A549 (cell line): ENCODE data around the gene ADPRS.

Experiments used
- ELK1 ChIP-seq: fragments of 150-350 bp; IDR thresholded peaks from 2 replicates; pipeline ENCODE4 v1.6.1; 2014; ENCODE audit warnings: low read depth, mild to moderate bottlenecking, low read length
- EP300 ChIP-seq, 2 experiments: fragments of >200 bp; sonication (Bioruptor Twin); formaldehyde crosslinking; IDR thresholded peaks; 2 replicates in 1 of 2; 3 replicates in 1 of 2; pipeline ENCODE4 v1.6.1; 2016 to 2017
- ESRRA ChIP-seq: fragments of 150-350 bp; IDR thresholded peaks from 2 replicates; pipeline ENCODE4 v1.6.1; 2014; ENCODE audit warnings: mild to moderate bottlenecking, low read length, borderline replicate concordance
- HOXA7 ChIP-seq: fragments of 250-450 bp; sonication (Bioruptor Pico); IDR thresholded peaks from 2 replicates; pipeline ENCODE4 v1.5.0; 2020; ENCODE audit warnings: mild to moderate bottlenecking, moderate library complexity
- MAX ChIP-seq: IDR thresholded peaks from 2 replicates; pipeline ENCODE4 v1.6.1; 2012
- NFE2L2 ChIP-seq: fragments of 150-350 bp; conservative IDR thresholded peaks from 2 replicates; pipeline ENCODE4 v1.6.1; 2014; ENCODE audit warnings: low read length
- POLR2A ChIP-seq: IDR thresholded peaks from 2 replicates; pipeline ENCODE4 v1.6.1; 2012; ENCODE audit warnings: mild to moderate bottlenecking, low read length
- RFX5 ChIP-seq: fragments of 450-650 bp; IDR thresholded peaks from 2 replicates; pipeline ENCODE4 v1.7.1; 2014; ENCODE audit warnings: antibody characterized with exemption, mild to moderate bottlenecking, moderate library complexity
- SMC3 ChIP-seq: fragments of >200 bp; sonication (Bioruptor Twin); formaldehyde crosslinking; IDR thresholded peaks from 3 replicates; pipeline ENCODE4 v1.6.1; 2018; ENCODE audit warnings: inconsistent platforms
- TF ChIP-seq, protein P1 (sequence below): fragments of >200 bp; sonication (Bioruptor Twin); formaldehyde crosslinking; IDR thresholded peaks from 2 replicates; pipeline ENCODE4 v1.6.1; 2016
- TF ChIP-seq, protein P2 (sequence below): fragments of >200 bp; sonication (Bioruptor Twin); formaldehyde crosslinking; IDR thresholded peaks from 3 replicates; pipeline ENCODE4 v1.5.1; 2016

DNA sequence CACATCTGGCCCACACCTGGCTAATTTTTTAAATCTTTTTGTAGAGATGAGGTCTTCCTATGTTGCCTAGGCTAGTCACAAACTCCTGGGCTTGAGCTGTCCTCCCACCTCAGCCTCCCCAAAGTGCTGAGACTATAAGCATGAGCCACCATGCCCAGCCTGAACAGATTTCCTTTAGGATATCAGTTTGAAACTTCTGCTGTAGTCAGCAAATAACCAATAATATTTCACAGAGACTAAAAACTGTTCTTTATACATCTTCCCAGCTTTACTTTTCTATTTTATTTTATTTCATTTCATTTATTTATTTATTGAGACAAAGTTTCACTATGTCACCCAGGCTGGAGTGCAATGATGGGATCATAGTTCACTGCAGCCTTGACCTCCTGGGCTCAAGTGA is 34.7 kb upstream of the ADPRS start:
- TF ChIP-seq, protein P1, sequence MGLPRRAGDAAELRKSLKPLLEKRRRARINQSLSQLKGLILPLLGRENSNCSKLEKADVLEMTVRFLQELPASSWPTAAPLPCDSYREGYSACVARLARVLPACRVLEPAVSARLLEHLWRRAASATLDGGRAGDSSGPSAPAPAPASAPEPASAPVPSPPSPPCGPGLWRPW: no peak
- no peak for TF ChIP-seq POLR2A
- no peak for TF ChIP-seq SMC3
- TF ChIP-seq, protein P2, sequence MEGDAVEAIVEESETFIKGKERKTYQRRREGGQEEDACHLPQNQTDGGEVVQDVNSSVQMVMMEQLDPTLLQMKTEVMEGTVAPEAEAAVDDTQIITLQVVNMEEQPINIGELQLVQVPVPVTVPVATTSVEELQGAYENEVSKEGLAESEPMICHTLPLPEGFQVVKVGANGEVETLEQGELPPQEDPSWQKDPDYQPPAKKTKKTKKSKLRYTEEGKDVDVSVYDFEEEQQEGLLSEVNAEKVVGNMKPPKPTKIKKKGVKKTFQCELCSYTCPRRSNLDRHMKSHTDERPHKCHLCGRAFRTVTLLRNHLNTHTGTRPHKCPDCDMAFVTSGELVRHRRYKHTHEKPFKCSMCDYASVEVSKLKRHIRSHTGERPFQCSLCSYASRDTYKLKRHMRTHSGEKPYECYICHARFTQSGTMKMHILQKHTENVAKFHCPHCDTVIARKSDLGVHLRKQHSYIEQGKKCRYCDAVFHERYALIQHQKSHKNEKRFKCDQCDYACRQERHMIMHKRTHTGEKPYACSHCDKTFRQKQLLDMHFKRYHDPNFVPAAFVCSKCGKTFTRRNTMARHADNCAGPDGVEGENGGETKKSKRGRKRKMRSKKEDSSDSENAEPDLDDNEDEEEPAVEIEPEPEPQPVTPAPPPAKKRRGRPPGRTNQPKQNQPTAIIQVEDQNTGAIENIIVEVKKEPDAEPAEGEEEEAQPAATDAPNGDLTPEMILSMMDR: no peak
- TF ChIP-seq EP300 (IDR thresholded peaks at IDR 0.05): no peak
- no peak for TF ChIP-seq MAX
- no peak for TF ChIP-seq HOXA7
- TF ChIP-seq RFX5: no peak
- TF ChIP-seq ESRRA: no peak
- TF ChIP-seq ELK1: no peak
- no peak for TF ChIP-seq NFE2L2
